SK-N-SH (cell line): Measurements from ENCODE around the gene USP47. TPM values are rescaled to one million over a fixed set of nuclear protein-coding genes. Genes with fewer than 3 reads are reported as not detected.

Experiments
- CTCF ChIA-PET: fragments of 300-600, 350-600 bp; formaldehyde crosslinking; extraction: SDS; loops from one replicate; lab custom pipeline; 2021; lab: Yijun Ruan, JAX
- POLR2A ChIA-PET: fragments of 350-600 bp; sonication (Branson Sonifier 250); formaldehyde crosslinking; extraction: SDS; loops from one replicate; lab custom pipeline; 2020; ENCODE audit warnings: antibody characterized with exemption, inconsistent platforms; lab: Yijun Ruan, JAX
- DNase-seq: peaks from one replicate; pipeline ENCODE4 v3.0.0; 2012
- H2AFZ ChIP-seq: fragments of 200-600 bp; sonication (generic); 2 replicates; pipeline ENCODE4 v1.8.1; 2016; ENCODE audit warnings: antibody characterized with exemption, mild to moderate bottlenecking, low read depth
- H3F3A ChIP-seq: fragments of 200-600 bp; sonication (generic); replicated peaks from 2 replicates; pipeline ENCODE3; 2016; ENCODE audit warnings: antibody characterized with exemption, mild to moderate bottlenecking; ENCODE audit not compliant: insufficient read depth
- H3K27ac ChIP-seq, 2 experiments: fragments of 200-500 bp in 1 of 2; fragments of 200-600 bp in 1 of 2; sonication (Bioruptor generic) in 1 of 2; sonication (generic), shearing (Covaris generic) in 1 of 2; 2 replicates each; pipeline versions ENCODE4 v1.5.1 to v1.6.1; 2014 to 2016; ENCODE audit warnings: low read depth in 2 of 2, inconsistent platforms in 1 of 2, low read length in 1 of 2, mild to moderate bottlenecking in 1 of 2, mixed read lengths in 1 of 2
- H3K27me3 ChIP-seq: fragments of 200-600 bp; sonication (generic), shearing (Covaris generic); 2 replicates; pipeline ENCODE4 v1.6.1; 2016; ENCODE audit warnings: mixed run types; ENCODE audit not compliant: insufficient read depth
- H3K36me3 ChIP-seq, 2 experiments: fragments of 200-500 bp in 1 of 2; fragments of 200-600 bp in 1 of 2; sonication (Bioruptor generic) in 1 of 2; sonication (generic) in 1 of 2; replicated peaks in 1 of 2; 2 replicates each; pipeline versions ENCODE3 to v1.5.1; 2014 to 2016; ENCODE audit warnings: low read length in 1 of 2, mild to moderate bottlenecking in 1 of 2; ENCODE audit not compliant: insufficient read depth in 2 of 2, control insufficient read depth in 1 of 2
- H3K4me1 ChIP-seq, 2 experiments: fragments of 200-500 bp in 1 of 2; fragments of 200-600 bp in 1 of 2; sonication (Bioruptor generic) in 1 of 2; sonication (generic), shearing (Covaris generic) in 1 of 2; 2 replicates each; pipeline versions ENCODE4 v1.5.1 to v1.6.1; 2014 to 2016; ENCODE audit warnings: low read depth in 1 of 2, low read length in 1 of 2, mixed run types in 1 of 2; ENCODE audit not compliant: insufficient read depth in 2 of 2, control insufficient read depth in 1 of 2
- H3K4me2 ChIP-seq: fragments of 200-600 bp; sonication (generic), shearing (Covaris generic); 2 replicates; pipeline ENCODE4 v1.6.1; 2017; ENCODE audit warnings: mixed run types
- H3K4me3 ChIP-seq, 2 experiments: fragments of 200-500 bp in 1 of 2; fragments of 200-600 bp in 1 of 2; sonication (Bioruptor generic) in 1 of 2; sonication (generic), shearing (Covaris generic) in 1 of 2; 2 replicates each; pipeline versions ENCODE4 v1.5.1 to v1.8.1; 2014 to 2016; ENCODE audit warnings: low read depth in 2 of 2, inconsistent platforms in 1 of 2, low read length in 1 of 2, mild to moderate bottlenecking in 1 of 2, mixed read lengths in 1 of 2, moderate library complexity in 1 of 2
- H3K79me2 ChIP-seq: fragments of 200-600 bp; sonication (generic); 2 replicates; pipeline ENCODE4 v1.8.1; 2017; ENCODE audit warnings: mild to moderate bottlenecking; ENCODE audit not compliant: insufficient read depth
- H3K9ac ChIP-seq: fragments of 200-600 bp; sonication (generic); 2 replicates; pipeline ENCODE4 v1.6.1; 2017; ENCODE audit warnings: mixed run types
- H3K9me2 ChIP-seq: fragments of 200-600 bp; sonication (generic); 2 replicates; pipeline ENCODE4 v1.6.1; 2017; ENCODE audit warnings: mixed run types
- H3K9me3 ChIP-seq: fragments of 200-600 bp; sonication (generic); 2 replicates; pipeline ENCODE4 v1.6.1; 2017; ENCODE audit warnings: mixed run types, mild to moderate bottlenecking, moderate library complexity
- H4K20me1 ChIP-seq: fragments of 200-600 bp; sonication (generic); 2 replicates; pipeline ENCODE4 v1.6.1; 2017; ENCODE audit warnings: mild to moderate bottlenecking, mixed run types; ENCODE audit not compliant: insufficient read depth
- ELF1 ChIP-seq: IDR thresholded peaks from 2 replicates; pipeline ENCODE4 v1.4.0; 2012
- EP300 ChIP-seq, 2 experiments: IDR thresholded peaks; 2 replicates each; pipeline versions ENCODE4 v1.4.0 to v1.6.1; 2012; ENCODE audit warnings: borderline replicate concordance in 1 of 2, low read depth in 1 of 2, low read length in 1 of 2
- EZH2phosphoT487 ChIP-seq: fragments of 200-600 bp; sonication (generic); IDR thresholded peaks from 2 replicates; pipeline ENCODE4 v1.6.1; 2017; ENCODE audit warnings: low read depth, mixed run types, mild to moderate bottlenecking, antibody characterized with exemption, moderate library complexity, borderline replicate concordance
- FOXJ3 ChIP-seq: sonication (generic); formaldehyde crosslinking; IDR thresholded peaks from 2 replicates; pipeline ENCODE4 v1.5.1; 2020; ENCODE audit warnings: mild to moderate bottlenecking, missing genetic modification reagents
- GABPA ChIP-seq: IDR thresholded peaks from 2 replicates; pipeline ENCODE4 v1.4.0; 2012; ENCODE audit warnings: low read depth, mild to moderate bottlenecking
- MXI1 ChIP-seq: IDR thresholded peaks from 2 replicates; pipeline ENCODE4 v1.6.1; 2012; ENCODE audit warnings: mild to moderate bottlenecking, low read depth, low read length, improper control_type of control experiment
- RAD21 ChIP-seq: IDR thresholded peaks from 2 replicates; pipeline ENCODE4 v1.6.1; 2012; ENCODE audit warnings: mild to moderate bottlenecking, low read length
- RXRA ChIP-seq: IDR thresholded peaks from 2 replicates; pipeline ENCODE4 v1.4.0; 2012; ENCODE audit warnings: low read depth, mild to moderate bottlenecking, borderline replicate concordance
- TAF1 ChIP-seq: IDR thresholded peaks from 2 replicates; pipeline ENCODE4 v1.6.1; 2012; ENCODE audit warnings: low read depth, mild to moderate bottlenecking, low read length, moderate library complexity, borderline replicate concordance
- WGBS: methylation state at CpG from one replicate; pipeline ENCODE4 v1.1.6; 2017; ENCODE audit warnings: low lambda C conversion rate; 5-methylcytosine and 5-hydroxymethylcytosine counted together
- polyA plus RNA-seq, 3 experiments: library from polyadenylated mRNA; depleted of rRNA; stranded (reverse); fragments of >200 nt; gene quantifications; 2 replicates each; pipeline ENCODE4 v1.2.3, GENCODE V29; 2012
- TF ChIP-seq, protein P1 (sequence below): IDR thresholded peaks from 2 replicates; pipeline ENCODE4; 2012
- TF ChIP-seq, protein P2 (sequence below): fragments of 150-350 bp; IDR thresholded peaks from 2 replicates; pipeline ENCODE4 v1.6.1; 2016; ENCODE audit warnings: mild to moderate bottlenecking, low read depth, low read length
- TF ChIP-seq, protein P3 (sequence below): IDR thresholded peaks from 2 replicates; pipeline ENCODE4 v1.6.1; 2012; ENCODE audit warnings: mild to moderate bottlenecking, low read depth, low read length, moderate library complexity

Gene USP47
- polyA plus RNA-seq, 1 of the 3 experiments (the other 2 are of a cell fraction), result 10.3 TPM

DNA sequence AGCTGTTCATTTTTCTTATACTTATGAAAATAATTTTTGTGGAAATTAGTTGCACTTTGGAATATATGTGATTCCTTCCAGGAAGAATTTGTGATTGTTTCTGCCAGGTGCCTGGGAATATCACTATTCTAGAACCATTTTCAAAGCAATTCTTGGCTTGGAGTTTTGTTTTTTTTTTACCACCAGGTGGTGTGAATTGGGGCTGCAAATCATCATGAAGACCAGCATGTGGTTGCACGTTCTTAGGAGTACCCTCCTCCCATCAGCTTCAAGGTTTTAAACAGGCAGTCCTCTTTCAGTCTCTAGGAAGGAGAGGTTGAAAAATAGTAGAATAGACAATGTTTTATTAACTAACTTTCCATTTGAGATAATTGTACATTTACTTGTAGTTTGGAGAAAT, 25.9 kb downstream of the USP47 start:
- H2AFZ ChIP-seq, result no peak overlapping the region
- TF ChIP-seq EZH2phosphoT487, result no peak
- no peak for TF ChIP-seq RAD21
- TF ChIP-seq EP300 (IDR thresholded peaks at IDR 0.05; ENCODE audit: borderline replicate concordance in 1 of 2, low read depth in 1 of 2, low read length in 1 of 2), result no peak
- TF ChIP-seq, protein P1, sequence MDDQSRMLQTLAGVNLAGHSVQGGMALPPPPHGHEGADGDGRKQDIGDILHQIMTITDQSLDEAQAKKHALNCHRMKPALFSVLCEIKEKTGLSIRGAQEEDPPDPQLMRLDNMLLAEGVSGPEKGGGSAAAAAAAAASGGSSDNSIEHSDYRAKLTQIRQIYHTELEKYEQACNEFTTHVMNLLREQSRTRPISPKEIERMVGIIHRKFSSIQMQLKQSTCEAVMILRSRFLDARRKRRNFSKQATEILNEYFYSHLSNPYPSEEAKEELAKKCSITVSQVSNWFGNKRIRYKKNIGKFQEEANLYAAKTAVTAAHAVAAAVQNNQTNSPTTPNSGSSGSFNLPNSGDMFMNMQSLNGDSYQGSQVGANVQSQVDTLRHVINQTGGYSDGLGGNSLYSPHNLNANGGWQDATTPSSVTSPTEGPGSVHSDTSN, result no peak
- no peak for TF ChIP-seq MXI1
- TF ChIP-seq TAF1, result no peak
- no peak for TF ChIP-seq ELF1
- TF ChIP-seq FOXJ3 (CRISPR knock-in tag), result no peak
- TF ChIP-seq, protein P2, sequence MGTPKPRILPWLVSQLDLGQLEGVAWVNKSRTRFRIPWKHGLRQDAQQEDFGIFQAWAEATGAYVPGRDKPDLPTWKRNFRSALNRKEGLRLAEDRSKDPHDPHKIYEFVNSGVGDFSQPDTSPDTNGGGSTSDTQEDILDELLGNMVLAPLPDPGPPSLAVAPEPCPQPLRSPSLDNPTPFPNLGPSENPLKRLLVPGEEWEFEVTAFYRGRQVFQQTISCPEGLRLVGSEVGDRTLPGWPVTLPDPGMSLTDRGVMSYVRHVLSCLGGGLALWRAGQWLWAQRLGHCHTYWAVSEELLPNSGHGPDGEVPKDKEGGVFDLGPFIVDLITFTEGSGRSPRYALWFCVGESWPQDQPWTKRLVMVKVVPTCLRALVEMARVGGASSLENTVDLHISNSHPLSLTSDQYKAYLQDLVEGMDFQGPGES, result no peak
- TF ChIP-seq, protein P3, sequence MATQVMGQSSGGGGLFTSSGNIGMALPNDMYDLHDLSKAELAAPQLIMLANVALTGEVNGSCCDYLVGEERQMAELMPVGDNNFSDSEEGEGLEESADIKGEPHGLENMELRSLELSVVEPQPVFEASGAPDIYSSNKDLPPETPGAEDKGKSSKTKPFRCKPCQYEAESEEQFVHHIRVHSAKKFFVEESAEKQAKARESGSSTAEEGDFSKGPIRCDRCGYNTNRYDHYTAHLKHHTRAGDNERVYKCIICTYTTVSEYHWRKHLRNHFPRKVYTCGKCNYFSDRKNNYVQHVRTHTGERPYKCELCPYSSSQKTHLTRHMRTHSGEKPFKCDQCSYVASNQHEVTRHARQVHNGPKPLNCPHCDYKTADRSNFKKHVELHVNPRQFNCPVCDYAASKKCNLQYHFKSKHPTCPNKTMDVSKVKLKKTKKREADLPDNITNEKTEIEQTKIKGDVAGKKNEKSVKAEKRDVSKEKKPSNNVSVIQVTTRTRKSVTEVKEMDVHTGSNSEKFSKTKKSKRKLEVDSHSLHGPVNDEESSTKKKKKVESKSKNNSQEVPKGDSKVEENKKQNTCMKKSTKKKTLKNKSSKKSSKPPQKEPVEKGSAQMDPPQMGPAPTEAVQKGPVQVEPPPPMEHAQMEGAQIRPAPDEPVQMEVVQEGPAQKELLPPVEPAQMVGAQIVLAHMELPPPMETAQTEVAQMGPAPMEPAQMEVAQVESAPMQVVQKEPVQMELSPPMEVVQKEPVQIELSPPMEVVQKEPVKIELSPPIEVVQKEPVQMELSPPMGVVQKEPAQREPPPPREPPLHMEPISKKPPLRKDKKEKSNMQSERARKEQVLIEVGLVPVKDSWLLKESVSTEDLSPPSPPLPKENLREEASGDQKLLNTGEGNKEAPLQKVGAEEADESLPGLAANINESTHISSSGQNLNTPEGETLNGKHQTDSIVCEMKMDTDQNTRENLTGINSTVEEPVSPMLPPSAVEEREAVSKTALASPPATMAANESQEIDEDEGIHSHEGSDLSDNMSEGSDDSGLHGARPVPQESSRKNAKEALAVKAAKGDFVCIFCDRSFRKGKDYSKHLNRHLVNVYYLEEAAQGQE, result no peak
- no peak for TF ChIP-seq RXRA
- no peak for TF ChIP-seq GABPA
- DNase-seq, result no peak
- no peak overlapping the region for H3K4me3 ChIP-seq
- POLR2A ChIA-PET, result no interaction called here
- H4K20me1 ChIP-seq, result peaks cover 49% of the 10 kb centered on the region
- H3K9me2 ChIP-seq, result no peaks in the 10 kb centered on the region
- H3K9me3 ChIP-seq, result peaks cover 24% of the 10 kb centered on the region
- WGBS, result 91% methylated on average over 1 of the region's 1 CpG
- peaks cover 0 to 8% of the 10 kb centered on the region in 2 experiments; a peak in 3 of 4 replicates for H3K4me1 ChIP-seq
- no peak overlapping the region for H3K27ac ChIP-seq
- peaks cover 7 to 36% of the 10 kb centered on the region in 2 experiments for H3K36me3 ChIP-seq
- H3K79me2 ChIP-seq, result peaks cover 100% of the 10 kb centered on the region
- no peaks in the 10 kb centered on the region for H3K27me3 ChIP-seq
- peaks cover 17% of the 10 kb centered on the region for H3F3A ChIP-seq
- no peak overlapping the region for H3K9ac ChIP-seq
- H3K4me2 ChIP-seq, result no peak overlapping the region
- CTCF ChIA-PET, result no interaction called here
